Epithelial cell of prostate (primary cell): Measurements from ENCODE around the gene DMBX1.

ENCODE experiments used
- DNase-seq: peaks from one replicate; pipeline ENCODE4 v3.0.0-alpha.2; 2011; ENCODE audit warnings: low read depth, low spot score
- H3K27ac ChIP-seq: fragments of 450-650 bp; 2 replicates; pipeline ENCODE4 v1.5.1; 2017; ENCODE audit warnings: mild to moderate bottlenecking

The DMBX1 gene

GRCh38 chr1:46480959-46481646 is 8.5 kb upstream of the DMBX1 start:
- H3K27ac ChIP-seq: no peak overlapping the region

GRCh38 chr1:46481961-46482360 is 7.7 kb upstream of the DMBX1 start:
- DNase-seq: no peak

More at GRCh38 chr1:46480959-46481646, 8.5 kb upstream of the DMBX1 start:
- no peak for DNase-seq

GRCh38 chr1:46483589-46483988 is 6.0 kb upstream of the DMBX1 start:
- no peak for DNase-seq
- H3K27ac ChIP-seq: no peak overlapping the region

More at GRCh38 chr1:46481961-46482360, 7.7 kb upstream of the DMBX1 start:
- no peak overlapping the region for H3K27ac ChIP-seq

GRCh38 chr1:46484783-46485490 is 4.7 kb upstream of the DMBX1 start:
- no peak for DNase-seq
- H3K27ac ChIP-seq: no peak overlapping the region

GRCh38 chr1:46485564-46486431 is 3.8 kb upstream of the DMBX1 start:
- H3K27ac ChIP-seq: no peak overlapping the region

GRCh38 chr1:46486432-46487015 is 3.1 kb upstream of the DMBX1 start:
- no peak for DNase-seq
- no peak overlapping the region for H3K27ac ChIP-seq

More at GRCh38 chr1:46485564-46486431, 3.8 kb upstream of the DMBX1 start:
- DNase-seq: no peak

GRCh38 chr1:46487818-46488218 is 1.8 kb upstream of the DMBX1 start:
- no peak for DNase-seq
- H3K27ac ChIP-seq: no peak overlapping the region

- DNase-seq: no peak
- H3K27ac ChIP-seq: no peak overlapping the region
These were observed 1.1 kb upstream of the DMBX1 start for GRCh38 chr1:46488343-46489168.

GRCh38 chr1:46489169-46489637 is 433 bp upstream of the DMBX1 start:
- H3K27ac ChIP-seq: no peak overlapping the region
- no peak for DNase-seq

GRCh38 chr1:46490406-46490655 is 695 bp downstream of the DMBX1 start:
- no peak for DNase-seq
- no peak overlapping the region for H3K27ac ChIP-seq

GRCh38 chr1:46490656-46491442 is 1.2 kb downstream of the DMBX1 start:
- no peak for DNase-seq

GRCh38 chr1:46491443-46492268 is 2.0 kb downstream of the DMBX1 start:
- DNase-seq: no peak
- no peak overlapping the region for H3K27ac ChIP-seq

More at GRCh38 chr1:46490656-46491442, 1.2 kb downstream of the DMBX1 start:
- no peak overlapping the region for H3K27ac ChIP-seq

GRCh38 chr1:46492269-46492853 is 2.7 kb downstream of the DMBX1 start:
- H3K27ac ChIP-seq: no peak overlapping the region
- DNase-seq: no peak

GRCh38 chr1:46492871-46493270 is 3.2 kb downstream of the DMBX1 start:
- DNase-seq: no peak
- no peak overlapping the region for H3K27ac ChIP-seq

GRCh38 chr1:46493316-46494032 is 3.8 kb downstream of the DMBX1 start:
- no peak overlapping the region for H3K27ac ChIP-seq
- no peak for DNase-seq

- DNase-seq: no peak
These were observed 5.3 kb downstream of the DMBX1 start for GRCh38 chr1:46494910-46495309.

GRCh38 chr1:46495778-46496177 is 6.1 kb downstream of the DMBX1 start:
- no peak for DNase-seq
- H3K27ac ChIP-seq: no peak overlapping the region

More at GRCh38 chr1:46494910-46495309, 5.3 kb downstream of the DMBX1 start:
- no peak overlapping the region for H3K27ac ChIP-seq
